ENCODE data around the gene LDLRAD3. TPM values are rescaled to one million over a fixed set of nuclear protein-coding genes. Genes with fewer than 3 reads are reported as not detected.
"Not testable (repeated sequence)": the region's sequence is repeated elsewhere in the genome, so short reads cannot be mapped to it uniquely, and the experiment has no call there.

LDLRAD3 gene
- total RNA-seq, 1 donor from 2014 or later = 7.2 TPM

- peak; percentile 98 for ATAC-seq
Measured at GRCh38 chr11:36019722-36020121, 75.9 kb downstream of the LDLRAD3 start.

- peak; percentile 73 for ATAC-seq
Measured at GRCh38 chr11:36022882-36023281, 79.0 kb downstream of the LDLRAD3 start.

- ATAC-seq = peak; percentile 40
Measured at GRCh38 chr11:36023922-36024321, 80.1 kb downstream of the LDLRAD3 start.

- no peak for ATAC-seq
Measured at GRCh38 chr11:36024716-36025115, 80.9 kb downstream of the LDLRAD3 start.

GRCh38 chr11:36026315-36026968 lies 82.6 kb downstream of the LDLRAD3 start:
- no peak for ATAC-seq

- no peak for ATAC-seq
Measured at GRCh38 chr11:36027731-36028130, 83.9 kb downstream of the LDLRAD3 start.

- no peak for ATAC-seq
Measured at GRCh38 chr11:36029616-36030015, 85.8 kb downstream of the LDLRAD3 start.

- no peak for ATAC-seq
Measured at GRCh38 chr11:36030731-36031281, 86.9 kb downstream of the LDLRAD3 start.

GRCh38 chr11:36033082-36033751 lies 89.4 kb downstream of the LDLRAD3 start:
- ATAC-seq = no peak

GRCh38 chr11:36033936-36034335 lies 90.1 kb downstream of the LDLRAD3 start:
- no peak for ATAC-seq

- ATAC-seq = no peak
Measured at GRCh38 chr11:36034551-36035331, 90.9 kb downstream of the LDLRAD3 start.

- no peak for ATAC-seq
Measured at GRCh38 chr11:36035454-36035853, 91.6 kb downstream of the LDLRAD3 start.

GRCh38 chr11:36035999-36036398 lies 92.1 kb downstream of the LDLRAD3 start:
- ATAC-seq = no peak

- peak; percentile 26 for ATAC-seq
Measured at GRCh38 chr11:36037031-36037430, 93.2 kb downstream of the LDLRAD3 start.

GRCh38 chr11:36038541-36038940 lies 94.7 kb downstream of the LDLRAD3 start:
- no peak for ATAC-seq

- no peak for ATAC-seq
Measured at GRCh38 chr11:36039471-36039870, 95.6 kb downstream of the LDLRAD3 start.

- no peak for ATAC-seq
Measured at GRCh38 chr11:36041988-36042611, 98.2 kb downstream of the LDLRAD3 start.

GRCh38 chr11:36044636-36045035 lies 100.8 kb downstream of the LDLRAD3 start:
- no peak for ATAC-seq

- ATAC-seq = not testable (repeated sequence)
Measured at GRCh38 chr11:36045945-36046344, 102.1 kb downstream of the LDLRAD3 start.

GRCh38 chr11:36046932-36047331 lies 103.1 kb downstream of the LDLRAD3 start:
- no peak for ATAC-seq

- no peak for ATAC-seq
Measured at GRCh38 chr11:36047344-36047743, 103.5 kb downstream of the LDLRAD3 start.

- ATAC-seq = no peak
Measured at GRCh38 chr11:36048496-36049247, 104.8 kb downstream of the LDLRAD3 start.

Data from esophagus mucosa (tissue), 1 donor.